Measurements from ENCODE around the gene PTPRCAP.
A peak's percentile ranks its signal among the peaks of the same experiment; 100 is the strongest.
"Not testable (repeated sequence)": the region's sequence is repeated elsewhere in the genome, so short reads cannot be mapped to it uniquely, and the experiment has no call there.

PTPRCAP gene

GRCh38 chr11:67482275-67482826, 44.9 kb upstream of the PTPRCAP start:
- Histone ChIP-seq H3K4me3 (replicated peaks; ENCODE audit: insufficient read depth, low read length) (peak overlapping the region; percentile 48), H3K27me3 (ENCODE audit: insufficient read depth, poor library complexity, severe bottlenecking) (no peaks in the 10 kb centered on the region), H3K27ac (replicated peaks) (peak overlapping the region; percentile 66)
- peak; percentile 89; the same call in 1 of the 2 replicates for TF ChIP-seq SPI1 (IDR thresholded peaks at IDR 0.05; ENCODE audit: borderline replicate concordance, low read depth)
- TF ChIP-seq POLR2AphosphoS5 (IDR thresholded peaks at IDR 0.05; ENCODE audit: low read depth): no peak
- DNase-seq (ENCODE audit: low read depth in 1 of 2, low spot score in 1 of 2): peak in 1 of 2 experiments; percentile 57

- DNase-seq (ENCODE audit: low read depth in 1 of 2, low spot score in 1 of 2); H3K27me3 ChIP-seq (ENCODE audit: insufficient read depth, poor library complexity, severe bottlenecking); H3K4me3 ChIP-seq (replicated peaks; ENCODE audit: insufficient read depth, low read length); H3K27ac ChIP-seq (replicated peaks): not testable (repeated sequence)
These were observed 40.0 kb upstream of the PTPRCAP start for GRCh38 chr11:67477344-67478050.

GRCh38 chr11:67476692-67477091, 39.2 kb upstream of the PTPRCAP start:
- H3K27me3 ChIP-seq (ENCODE audit: insufficient read depth, poor library complexity, severe bottlenecking); H3K27ac ChIP-seq (replicated peaks); DNase-seq (ENCODE audit: low read depth in 1 of 2, low spot score in 1 of 2); H3K4me3 ChIP-seq (replicated peaks; ENCODE audit: insufficient read depth, low read length): not testable (repeated sequence)

GRCh38 chr11:67472882-67473281, 35.4 kb upstream of the PTPRCAP start:
- no peaks in the 10 kb centered on the region for H3K27me3 ChIP-seq (ENCODE audit: insufficient read depth, poor library complexity, severe bottlenecking)
- no peak overlapping the region for H3K27ac ChIP-seq (replicated peaks)
- DNase-seq (ENCODE audit: low read depth in 1 of 2, low spot score in 1 of 2): no peak
- TF ChIP-seq REST (IDR thresholded peaks at IDR 0.05; ENCODE audit: insufficient replicate concordance, low read depth): no peak
- TF ChIP-seq SPI1 (IDR thresholded peaks at IDR 0.05; ENCODE audit: borderline replicate concordance, low read depth): no peak
- no peak for TF ChIP-seq CTCF (IDR thresholded peaks at IDR 0.05; ENCODE audit: insufficient read depth, low read length)
- TF ChIP-seq POLR2AphosphoS5 (IDR thresholded peaks at IDR 0.05; ENCODE audit: low read depth): no peak
- no peak for TF ChIP-seq GABPA (IDR thresholded peaks at IDR 0.05; ENCODE audit: low read depth)
- no peak overlapping the region for H3K4me3 ChIP-seq (replicated peaks; ENCODE audit: insufficient read depth, low read length)

GRCh38 chr11:67470337-67471002, 33.0 kb upstream of the PTPRCAP start:
- H3K4me3 ChIP-seq (replicated peaks; ENCODE audit: insufficient read depth, low read length): no peak overlapping the region
- no peak for TF ChIP-seq REST (IDR thresholded peaks at IDR 0.05; ENCODE audit: insufficient replicate concordance, low read depth)
- TF ChIP-seq SPI1 (IDR thresholded peaks at IDR 0.05; ENCODE audit: borderline replicate concordance, low read depth): no peak
- TF ChIP-seq GABPA (IDR thresholded peaks at IDR 0.05; ENCODE audit: low read depth): no peak
- no peak for TF ChIP-seq POLR2AphosphoS5 (IDR thresholded peaks at IDR 0.05; ENCODE audit: low read depth)
- no peak for TF ChIP-seq CTCF (IDR thresholded peaks at IDR 0.05; ENCODE audit: insufficient read depth, low read length)
- H3K27me3 ChIP-seq (ENCODE audit: insufficient read depth, poor library complexity, severe bottlenecking): no peaks in the 10 kb centered on the region
- DNase-seq (ENCODE audit: low read depth in 1 of 2, low spot score in 1 of 2): no peak
- no peak overlapping the region for H3K27ac ChIP-seq (replicated peaks)

Data from HL-60 (cell line).